Measurements from ENCODE around the gene SLIRP.

DNA sequence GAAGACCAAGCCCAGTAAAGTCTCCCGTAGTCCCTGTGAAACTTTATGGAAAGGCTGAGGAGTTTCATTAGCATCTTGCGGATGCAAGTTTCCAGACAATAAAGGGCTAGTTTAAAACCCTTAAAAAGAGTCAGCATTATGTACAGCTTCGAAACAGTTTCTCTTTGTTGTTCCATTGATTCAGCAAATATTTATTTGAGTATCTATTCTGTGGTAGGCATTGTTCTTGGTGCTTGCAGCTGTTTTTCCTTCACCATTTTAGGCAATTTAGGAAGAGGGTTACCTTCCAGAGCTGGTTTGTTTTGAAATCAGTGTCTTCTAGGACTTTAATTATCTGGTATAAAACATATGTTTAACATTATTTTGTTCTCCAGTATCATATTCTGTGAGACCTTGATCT is 1.5 kb downstream of the SLIRP start:
- TF ChIP-seq CTCF (IDR thresholded peaks at IDR 0.05) = no peak
- TF ChIP-seq POLR2A (IDR thresholded peaks at IDR 0.05) = no peak
- no peak for TF ChIP-seq EP300 (IDR thresholded peaks at IDR 0.05)

Data from tibial nerve (tissue), 4 donors.